OCI-LY7 (cell line): ENCODE measurements around the gene PARVG. TPM values are rescaled to one million over a fixed set of nuclear protein-coding genes. Genes with fewer than 3 reads are reported as not detected.

Source experiments
- BruUV-seq: library from RNA; stranded (reverse); fragments of 400-500 nt; replicated peaks from 2 replicates; lab custom pipeline; 2021; lab: Mats Ljungman, UMichigan
- CTCF ChIA-PET: fragments of 300-600 bp; sonication (Branson Sonifier 250); formaldehyde crosslinking; loops from one replicate; lab custom pipeline; 2022; ENCODE audit warnings: antibody characterized with exemption; ENCODE audit not compliant: unreplicated experiment; lab: Charles Lee
- POLR2A ChIA-PET: fragments of 300-600 bp; sonication (Branson Sonifier 250); formaldehyde crosslinking; loops from one replicate; lab custom pipeline; 2022; ENCODE audit warnings: antibody characterized with exemption; lab: Charles Lee
- DNase-seq: peaks from one replicate; pipeline ENCODE4 v3.0.0-alpha.2; 2015; ENCODE audit warnings: low spot score
- H2AFZ ChIP-seq: fragments of 200-600 bp; sonication (generic), shearing (Covaris generic); 2 replicates; pipeline ENCODE4 v1.6.1; 2014; ENCODE audit warnings: mild to moderate bottlenecking, antibody characterized with exemption, low read length, moderate library complexity
- H3K27ac ChIP-seq: fragments of 200-600 bp; sonication (generic); 2 replicates; pipeline ENCODE4 v1.5.1; 2014; ENCODE audit warnings: mixed run types, low read depth, mild to moderate bottlenecking, moderate library complexity, low read length, inconsistent platforms; ENCODE audit not compliant: poor library complexity, severe bottlenecking
- H3K36me3 ChIP-seq: fragments of 200-600 bp; sonication (generic); 2 replicates; pipeline ENCODE4 v1.6.1; 2014; ENCODE audit warnings: mild to moderate bottlenecking, antibody characterized with exemption, low read length, moderate library complexity, mixed read lengths; ENCODE audit not compliant: insufficient read depth
- H3K4me1 ChIP-seq: fragments of 200-600 bp; sonication (generic); 2 replicates; pipeline ENCODE4 v1.5.1; 2014; ENCODE audit warnings: mild to moderate bottlenecking, low read length; ENCODE audit not compliant: insufficient read depth, poor library complexity, severe bottlenecking
- H3K4me2 ChIP-seq: fragments of 200-600 bp; sonication (generic); 2 replicates; pipeline ENCODE4 v1.6.1; 2014; ENCODE audit warnings: mild to moderate bottlenecking, low read length
- H3K4me3 ChIP-seq: fragments of 200-600 bp; sonication (generic); 2 replicates; pipeline ENCODE4 v1.5.1; 2014; ENCODE audit warnings: mild to moderate bottlenecking, low read depth, low read length; ENCODE audit not compliant: poor library complexity, severe bottlenecking
- H3K79me2 ChIP-seq: fragments of 200-600 bp; sonication (generic); 2 replicates; pipeline ENCODE4 v1.6.1; 2016; ENCODE audit warnings: low read depth, mild to moderate bottlenecking, low read length, moderate library complexity, mixed read lengths; ENCODE audit not compliant: insufficient read depth
- H3K9me2 ChIP-seq: fragments of 200-600 bp; sonication (generic); 2 replicates; pipeline ENCODE4 v1.6.1; 2016; ENCODE audit warnings: mild to moderate bottlenecking, low read length, mixed read lengths; ENCODE audit not compliant: insufficient read depth
- H3K9me3 ChIP-seq: fragments of 200-600 bp; sonication (generic); 2 replicates; pipeline ENCODE4 v1.6.1; 2014; ENCODE audit warnings: mild to moderate bottlenecking, mixed run types, low read length, mixed read lengths
- H4K20me1 ChIP-seq: fragments of 200-600 bp; sonication (generic); 2 replicates; pipeline ENCODE4 v1.6.1; 2014; ENCODE audit warnings: mild to moderate bottlenecking, antibody characterized with exemption, low read length, moderate library complexity, mixed read lengths; ENCODE audit not compliant: insufficient read depth
- CTCF ChIP-seq: fragments of 200-600 bp; sonication (generic); conservative IDR thresholded peaks from 2 replicates; pipeline ENCODE4 v1.5.1; 2014; ENCODE audit warnings: mild to moderate bottlenecking, antibody characterized with exemption, low read length, moderate library complexity, mixed read lengths
- EZH2phosphoT487 ChIP-seq: fragments of 200-600 bp; sonication (generic); IDR thresholded peaks from 2 replicates; pipeline ENCODE4 v1.6.1; 2018; ENCODE audit warnings: low read depth, borderline replicate concordance, mild to moderate bottlenecking, mixed run types, antibody characterized with exemption, low read length, moderate library complexity, mixed read lengths
- intact Hi-C: fragments of 100-400 bp; cut with micrococcal nuclease; formaldehyde crosslinking; loops from one replicate; pipeline ENCODE4 v1.10.0; 2022; ENCODE audit not compliant: unreplicated experiment
- total RNA-seq, 2 experiments: library from RNA; depleted of rRNA in 1 of 2; stranded (reverse); fragments of >200 nt in 1 of 2; shearing (Covaris generic) in 1 of 2; gene quantifications; 2 replicates each; pipeline ENCODE4 v1.2.3, GENCODE V29; 2014 to 2022

PARVG gene
- total RNA-seq, 2 experiments from 2014 or later = 0.85 to 7.7 TPM

- Histone ChIP-seq H2AFZ (no peak overlapping the region), H3K79me2 (no peaks in the 10 kb centered on the region), H3K36me3 (no peaks in the 10 kb centered on the region), H3K9me3 (no peaks in the 10 kb centered on the region), H3K4me2 (no peak overlapping the region), H3K27ac (no peak overlapping the region), H3K9me2 (no peaks in the 10 kb centered on the region), H4K20me1 (no peaks in the 10 kb centered on the region), H3K4me3 (no peak overlapping the region), H3K4me1 (no peaks in the 10 kb centered on the region)
- POLR2A ChIA-PET = no interaction called here
- DNase-seq = no peak
- CTCF ChIA-PET = no interaction called here
- intact Hi-C loops = no loop called here
- no TSS peak for BruUV-seq
- TF ChIP-seq CTCF (no peak), EZH2phosphoT487 (no peak)
Measured at GRCh38 chr22:44145544-44145943, 35.2 kb upstream of the PARVG start.

GRCh38 chr22:44146088-44146861 is 34.5 kb upstream of the PARVG start:
- BruUV-seq = no TSS peak
- no peak for DNase-seq
- no peaks in the 10 kb centered on the region for H3K9me2 ChIP-seq
- H3K4me3 ChIP-seq = no peak overlapping the region
- ChIA-PET CTCF (no interaction called here), POLR2A (no interaction called here)
- no peak overlapping the region for H3K4me2 ChIP-seq
- no peaks in the 10 kb centered on the region for H3K9me3 ChIP-seq
- H3K27ac ChIP-seq = no peak overlapping the region
- H3K79me2 ChIP-seq = no peaks in the 10 kb centered on the region
- H3K36me3 ChIP-seq = no peaks in the 10 kb centered on the region
- no peaks in the 10 kb centered on the region for H4K20me1 ChIP-seq
- intact Hi-C loops = no loop called here
- TF ChIP-seq EZH2phosphoT487 = no peak
- TF ChIP-seq CTCF = no peak
- no peaks in the 10 kb centered on the region for H3K4me1 ChIP-seq
- H2AFZ ChIP-seq = no peak overlapping the region

- TF ChIP-seq CTCF = no peak
- POLR2A ChIA-PET = no interaction called here
- CTCF ChIA-PET = no interaction called here
Measured at GRCh38 chr22:44147008-44147645, 33.6 kb upstream of the PARVG start.

More at GRCh38 chr22:44147008-44147645, 33.6 kb upstream of the PARVG start:
- no peak for DNase-seq
- H3K36me3 ChIP-seq = no peaks in the 10 kb centered on the region
- H3K27ac ChIP-seq = no peak overlapping the region
- intact Hi-C loops = no loop called here
- H3K4me3 ChIP-seq = no peak overlapping the region
- no peak overlapping the region for H3K4me2 ChIP-seq
- no TSS peak for BruUV-seq
- no peak overlapping the region for H2AFZ ChIP-seq
- no peaks in the 10 kb centered on the region for H3K9me2 ChIP-seq
- H3K79me2 ChIP-seq = no peaks in the 10 kb centered on the region
- no peaks in the 10 kb centered on the region for H3K4me1 ChIP-seq
- H3K9me3 ChIP-seq = no peaks in the 10 kb centered on the region
- H4K20me1 ChIP-seq = no peaks in the 10 kb centered on the region
